Subcutaneous adipose tissue (tissue), 4 donors: ENCODE measurements around the gene ROBO1. TPM values are rescaled to one million over a fixed set of nuclear protein-coding genes. Genes with fewer than 3 reads are reported as not detected.

Experiments used
- CTCF ChIP-seq: fragments of 450-650 bp; IDR thresholded peaks from one replicate; pipeline ENCODE4 v1.5.1; 2016; ENCODE audit warnings: low read depth, mild to moderate bottlenecking, control low read depth, antibody characterized with exemption, moderate library complexity
- total RNA-seq, 4 donors: library from RNA; depleted of rRNA; stranded (reverse); fragments of >200 nt; gene quantifications; one replicate each; pipeline ENCODE4 v1.1.0, GENCODE V29; 2016

ROBO1 gene
- total RNA-seq, 4 donors from 2014 or later, result 26.6 to 34.0 (median 30.8) TPM

- TF ChIP-seq CTCF, result no peak
These were observed 652.3 kb downstream of the ROBO1 start for GRCh38 chr3:79115458-79115857.

GRCh38 chr3:79113876-79114275 is 653.9 kb downstream of the ROBO1 start:
- no peak for TF ChIP-seq CTCF

- TF ChIP-seq CTCF, result no peak
These were observed 656.3 kb downstream of the ROBO1 start for GRCh38 chr3:79111375-79112052.

GRCh38 chr3:79109754-79110153 is 658.0 kb downstream of the ROBO1 start:
- TF ChIP-seq CTCF, result no peak

- no peak for TF ChIP-seq CTCF
These were observed 664.5 kb downstream of the ROBO1 start for GRCh38 chr3:79103307-79103706.

- no peak for TF ChIP-seq CTCF
These were observed 669.7 kb downstream of the ROBO1 start for GRCh38 chr3:79097964-79098660.

GRCh38 chr3:79094654-79095053 is 673.1 kb downstream of the ROBO1 start:
- no peak for TF ChIP-seq CTCF
